ENCODE data around the gene SLFN13. TPM values are rescaled to one million over a fixed set of nuclear protein-coding genes. Genes with fewer than 3 reads are reported as not detected.
"Not testable (repeated sequence)": the region's sequence is repeated elsewhere in the genome, so short reads cannot be mapped to it uniquely, and the experiment has no call there.

Gene SLFN13
- total RNA-seq, 1 experiment from 2014 or later: 38.5 TPM

GRCh38 chr17:35416659-35417058 lies 31.9 kb downstream of the SLFN13 start:
- CTCF ChIA-PET: no interaction called here
- Histone ChIP-seq H4K20me1 (ENCODE audit: insufficient read depth) (no peaks in the 10 kb centered on the region; the same call in 1 of the 2 replicates), H3K79me2 (ENCODE audit: low read depth) (no peaks in the 10 kb centered on the region), H3K27me3 (ENCODE audit: insufficient read depth, low read depth) (no peaks in the 10 kb centered on the region), H3K4me2 (no peak overlapping the region), H3F3A (ENCODE audit: insufficient read depth, low read depth) (no peaks in the 10 kb centered on the region), H2AFZ (no peak overlapping the region), H3K27ac (no peak overlapping the region), H3K9me3 (ENCODE audit: insufficient read depth, low read depth) (no peaks in the 10 kb centered on the region), H3K4me3 (no peak overlapping the region), H3K36me3 (ENCODE audit: low read depth) (no peaks in the 10 kb centered on the region), H3K4me1 (replicated peaks; ENCODE audit: insufficient read depth) (no peaks in the 10 kb centered on the region), H3K9me2 (ENCODE audit: insufficient read depth) (no peaks in the 10 kb centered on the region)
- no TSS peak for BruUV-seq (replicated peaks)
- DNase-seq: no peak
- intact Hi-C loops (cut with micrococcal nuclease; ENCODE audit: unreplicated experiment): no loop called here
- POLR2A ChIA-PET (ENCODE audit: unreplicated experiment): no interaction called here
- no peak for TF ChIP-seq EZH2 (IDR thresholded peaks at IDR 0.05; ENCODE audit: low read depth)
- no peak for TF ChIP-seq CTCF (conservative IDR thresholded peaks at IDR 0.05)

GRCh38 chr17:35414707-35415106 lies 33.9 kb downstream of the SLFN13 start:
- BruUV-seq (replicated peaks); CTCF ChIA-PET; H4K20me1 ChIP-seq (ENCODE audit: insufficient read depth): not testable (repeated sequence)

GRCh38 chr17:35414247-35414646 lies 34.3 kb downstream of the SLFN13 start:
- CTCF ChIA-PET: no interaction called here
- H3K36me3 ChIP-seq (ENCODE audit: low read depth): no peaks in the 10 kb centered on the region
- H4K20me1 ChIP-seq (ENCODE audit: insufficient read depth): no peaks in the 10 kb centered on the region; the same call in 1 of the 2 replicates
- no peak for DNase-seq
- POLR2A ChIA-PET (ENCODE audit: unreplicated experiment): no interaction called here
- H2AFZ ChIP-seq: no peak overlapping the region
- intact Hi-C loops (cut with micrococcal nuclease; ENCODE audit: unreplicated experiment): no loop called here
- no TSS peak for BruUV-seq (replicated peaks)
- H3K9me3 ChIP-seq (ENCODE audit: insufficient read depth, low read depth): no peaks in the 10 kb centered on the region
- H3F3A ChIP-seq (ENCODE audit: insufficient read depth, low read depth): no peaks in the 10 kb centered on the region
- TF ChIP-seq EZH2 (IDR thresholded peaks at IDR 0.05; ENCODE audit: low read depth): no peak
- TF ChIP-seq CTCF (conservative IDR thresholded peaks at IDR 0.05): no peak
- H3K4me1 ChIP-seq (replicated peaks; ENCODE audit: insufficient read depth): no peaks in the 10 kb centered on the region
- no peak overlapping the region for H3K27ac ChIP-seq
- no peaks in the 10 kb centered on the region for H3K9me2 ChIP-seq (ENCODE audit: insufficient read depth)
- H3K4me2 ChIP-seq: no peak overlapping the region
- H3K79me2 ChIP-seq (ENCODE audit: low read depth): no peaks in the 10 kb centered on the region
- no peak overlapping the region for H3K4me3 ChIP-seq
- H3K27me3 ChIP-seq (ENCODE audit: insufficient read depth, low read depth): no peaks in the 10 kb centered on the region

More at GRCh38 chr17:35414707-35415106, 33.9 kb downstream of the SLFN13 start:
- H3K36me3 ChIP-seq (ENCODE audit: low read depth); H2AFZ ChIP-seq; H3K4me2 ChIP-seq; H3K4me3 ChIP-seq; H3K9me2 ChIP-seq (ENCODE audit: insufficient read depth); POLR2A ChIA-PET (ENCODE audit: unreplicated experiment); H3K9me3 ChIP-seq (ENCODE audit: insufficient read depth, low read depth); H3F3A ChIP-seq (ENCODE audit: insufficient read depth, low read depth); DNase-seq; intact Hi-C loops (cut with micrococcal nuclease; ENCODE audit: unreplicated experiment); H3K27me3 ChIP-seq (ENCODE audit: insufficient read depth, low read depth); H3K27ac ChIP-seq; H3K4me1 ChIP-seq (replicated peaks; ENCODE audit: insufficient read depth); H3K79me2 ChIP-seq (ENCODE audit: low read depth): not testable (repeated sequence)

- TF ChIP-seq CTCF (conservative IDR thresholded peaks at IDR 0.05) (no peak), EZH2 (IDR thresholded peaks at IDR 0.05; ENCODE audit: low read depth) (no peak)
- no peaks in the 10 kb centered on the region for H4K20me1 ChIP-seq (ENCODE audit: insufficient read depth)
- intact Hi-C loops (cut with micrococcal nuclease; ENCODE audit: unreplicated experiment): no loop called here
- no peaks in the 10 kb centered on the region for H3F3A ChIP-seq (ENCODE audit: insufficient read depth, low read depth)
- no peak overlapping the region for H3K4me2 ChIP-seq
- H3K9me2 ChIP-seq (ENCODE audit: insufficient read depth): no peaks in the 10 kb centered on the region
- no TSS peak for BruUV-seq (replicated peaks)
- H3K27me3 ChIP-seq (ENCODE audit: insufficient read depth, low read depth): no peaks in the 10 kb centered on the region
- H3K4me1 ChIP-seq (replicated peaks; ENCODE audit: insufficient read depth): 0 out of 2 replicates have a peak, but pooled peaks cover 5% of the 10 kb centered on the region
- H3K27ac ChIP-seq: no peak overlapping the region
- no peaks in the 10 kb centered on the region for H3K36me3 ChIP-seq (ENCODE audit: low read depth)
- H3K4me3 ChIP-seq: no peak overlapping the region
- H2AFZ ChIP-seq: no peak overlapping the region
- POLR2A ChIA-PET (ENCODE audit: unreplicated experiment): no interaction called here
- no peaks in the 10 kb centered on the region for H3K79me2 ChIP-seq (ENCODE audit: low read depth)
- no peak for DNase-seq
- H3K9me3 ChIP-seq (ENCODE audit: insufficient read depth, low read depth): no peaks in the 10 kb centered on the region
- CTCF ChIA-PET: no interaction called here
Measured at GRCh38 chr17:35407531-35407930, 41.0 kb downstream of the SLFN13 start.

All from PC-9 (cell line).